GM19452 (cell line): ENCODE measurements around the gene IMPA2.
"Not testable (repeated sequence)": the region's sequence is repeated elsewhere in the genome, so short reads cannot be mapped to it uniquely, and the experiment has no call there.

Experiments used
- ATAC-seq: cut with Tn5 transposase; IDR thresholded peaks from one replicate; pipeline ENCODE4 v1.9.1; 2021; ENCODE audit not compliant: unreplicated experiment

IMPA2 gene

GRCh38 chr18:11960743-11961380 lies 20.4 kb upstream of the IMPA2 start:
- no peak for ATAC-seq

GRCh38 chr18:11962597-11962996 lies 18.7 kb upstream of the IMPA2 start:
- ATAC-seq = no peak

- ATAC-seq = no peak
Observed at GRCh38 chr18:11963991-11964484, 17.3 kb upstream of the IMPA2 start.

- ATAC-seq = no peak
Observed at GRCh38 chr18:11969904-11970835, 11.1 kb upstream of the IMPA2 start.

GRCh38 chr18:11970836-11971226 lies 10.5 kb upstream of the IMPA2 start:
- ATAC-seq = not testable (repeated sequence)

GRCh38 chr18:11972371-11973174 lies 8.7 kb upstream of the IMPA2 start:
- no peak for ATAC-seq

GRCh38 chr18:11974741-11975325 lies 6.5 kb upstream of the IMPA2 start:
- ATAC-seq = no peak

GRCh38 chr18:11975723-11976122 lies 5.6 kb upstream of the IMPA2 start:
- ATAC-seq = no peak

GRCh38 chr18:11976315-11977152 lies 4.8 kb upstream of the IMPA2 start:
- ATAC-seq = no peak

GRCh38 chr18:11977153-11977466 lies 4.2 kb upstream of the IMPA2 start:
- no peak for ATAC-seq

- no peak for ATAC-seq
Observed at GRCh38 chr18:11978956-11979355, 2.4 kb upstream of the IMPA2 start.

- ATAC-seq = no peak
Observed at GRCh38 chr18:11980163-11980493, 1.2 kb upstream of the IMPA2 start.

- peak; percentile 86 for ATAC-seq
Observed at GRCh38 chr18:11980494-11981191, 664 bp upstream of the IMPA2 start.

GRCh38 chr18:11981543-11982366 lies 448 bp downstream of the IMPA2 start:
- ATAC-seq = peak; percentile 18

- no peak for ATAC-seq
Observed at GRCh38 chr18:11982981-11983380, 1.7 kb downstream of the IMPA2 start.

GRCh38 chr18:11983592-11983991 lies 2.3 kb downstream of the IMPA2 start:
- ATAC-seq = no peak

GRCh38 chr18:11984091-11984490 lies 2.8 kb downstream of the IMPA2 start:
- no peak for ATAC-seq

- no peak for ATAC-seq
Observed at GRCh38 chr18:11985586-11985985, 4.3 kb downstream of the IMPA2 start.

GRCh38 chr18:11986061-11986460 lies 4.8 kb downstream of the IMPA2 start:
- ATAC-seq = no peak
